ENCODE measurements around the gene ACTRT3. TPM values are rescaled to one million over a fixed set of nuclear protein-coding genes. Genes with fewer than 3 reads are reported as not detected.

ACTRT3 gene
- total RNA-seq, 1 donor from 2014 or later = 3.7 TPM

DNA sequence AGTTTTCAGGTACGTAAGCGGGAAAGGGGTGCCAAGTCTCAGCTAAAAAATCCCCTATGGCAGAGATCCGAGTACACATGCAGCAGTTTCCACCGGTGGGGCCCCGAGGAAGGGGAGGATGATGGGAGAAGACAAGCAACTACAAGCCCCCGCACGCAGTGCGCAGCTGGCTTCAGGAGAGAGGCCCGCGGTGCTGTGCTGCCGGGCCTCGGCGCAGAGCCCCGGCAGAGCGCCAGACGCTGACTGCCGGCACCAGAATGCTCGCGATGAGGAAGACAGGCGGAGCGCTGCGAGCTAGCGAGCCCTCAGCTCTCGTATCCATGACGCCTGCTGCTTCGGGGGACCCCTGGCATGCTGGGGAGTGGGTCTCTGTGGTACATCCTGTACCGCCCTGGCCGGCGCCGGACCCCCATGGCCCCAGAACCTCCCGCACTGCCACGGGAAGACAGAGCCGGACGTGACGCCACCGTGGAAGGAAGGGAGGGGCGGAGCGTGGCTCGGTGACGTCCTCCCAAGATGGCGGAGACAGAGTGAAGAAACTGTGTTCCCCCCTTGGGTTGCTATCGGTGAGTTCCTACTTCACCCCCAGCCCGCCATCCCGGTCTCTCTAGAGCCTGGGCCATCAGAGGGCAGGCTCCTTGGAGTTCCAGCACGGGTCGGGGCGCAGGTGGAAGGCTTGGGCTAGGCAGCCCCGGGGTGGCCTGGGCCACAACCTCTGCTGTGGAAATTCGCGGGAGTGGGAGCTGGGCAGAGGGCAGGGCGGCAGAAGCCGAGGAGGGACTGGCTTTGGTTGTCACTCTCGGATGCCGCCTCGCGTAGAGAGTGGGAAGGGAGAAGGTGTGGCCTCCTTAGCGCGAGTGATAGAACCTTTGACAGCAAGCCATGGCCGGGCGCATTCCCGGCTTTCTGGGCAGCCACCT is 3.8 kb upstream of the ACTRT3 start, which contains the start of gene MYNN:
TSS of gene MYNN (plus strand) at position 500 of the 920 bp plus-strand sequence. CDS start 900 bp downstream, outside the sequence.
- H3K4me3 ChIP-seq (ENCODE audit: insufficient read depth, low read depth, low read length) = peak within 1 kb of the TSS; percentile 88
- peaks cover 32% of the 10 kb centered on the region for H4K20me1 ChIP-seq (ENCODE audit: insufficient read depth, low read length)
- peak within 1 kb of the TSS; percentile 99 for H3K27ac ChIP-seq (ENCODE audit: low read depth, low read length)
- peaks cover 51% of the 10 kb centered on the region for H3K79me2 ChIP-seq (ENCODE audit: insufficient read depth, low read length)
- Mint-ChIP-seq H3K36me3 (ENCODE audit: low read depth, unreplicated experiment) (peaks cover 4% of the 10 kb centered on the region), H3K4me3 (ENCODE audit: unreplicated experiment) (peak within 1 kb of the TSS; percentile 97), H3K27ac (ENCODE audit: unreplicated experiment) (peak within 1 kb of the TSS; percentile 98), H3K27me3 (ENCODE audit: low read depth, unreplicated experiment) (no peaks in the 10 kb centered on the region), H3K9me3 (ENCODE audit: unreplicated experiment) (no peaks in the 10 kb centered on the region), H3K4me1 (ENCODE audit: low read depth, unreplicated experiment) (peaks cover 12% of the 10 kb centered on the region)
- peak within 1 kb of the TSS; percentile 96 for H3K9ac ChIP-seq (ENCODE audit: low read length)
- H3K4me1 ChIP-seq (ENCODE audit: insufficient read depth, low read length) = peaks cover 10% of the 10 kb centered on the region
- H2AFZ ChIP-seq (ENCODE audit: low read depth, low read length) = peak within 1 kb of the TSS; percentile 84
- peaks cover 32% of the 10 kb centered on the region for H3K36me3 ChIP-seq (ENCODE audit: insufficient read depth, low read length)
- H3K4me2 ChIP-seq (ENCODE audit: low read length) = peak within 1 kb of the TSS; percentile 90
- H3K9me3 ChIP-seq (ENCODE audit: insufficient read depth, low read depth, low read length) = no peaks in the 10 kb centered on the region
- FAIRE-seq = peak; percentile 52
- TF ChIP-seq, protein P1, sequence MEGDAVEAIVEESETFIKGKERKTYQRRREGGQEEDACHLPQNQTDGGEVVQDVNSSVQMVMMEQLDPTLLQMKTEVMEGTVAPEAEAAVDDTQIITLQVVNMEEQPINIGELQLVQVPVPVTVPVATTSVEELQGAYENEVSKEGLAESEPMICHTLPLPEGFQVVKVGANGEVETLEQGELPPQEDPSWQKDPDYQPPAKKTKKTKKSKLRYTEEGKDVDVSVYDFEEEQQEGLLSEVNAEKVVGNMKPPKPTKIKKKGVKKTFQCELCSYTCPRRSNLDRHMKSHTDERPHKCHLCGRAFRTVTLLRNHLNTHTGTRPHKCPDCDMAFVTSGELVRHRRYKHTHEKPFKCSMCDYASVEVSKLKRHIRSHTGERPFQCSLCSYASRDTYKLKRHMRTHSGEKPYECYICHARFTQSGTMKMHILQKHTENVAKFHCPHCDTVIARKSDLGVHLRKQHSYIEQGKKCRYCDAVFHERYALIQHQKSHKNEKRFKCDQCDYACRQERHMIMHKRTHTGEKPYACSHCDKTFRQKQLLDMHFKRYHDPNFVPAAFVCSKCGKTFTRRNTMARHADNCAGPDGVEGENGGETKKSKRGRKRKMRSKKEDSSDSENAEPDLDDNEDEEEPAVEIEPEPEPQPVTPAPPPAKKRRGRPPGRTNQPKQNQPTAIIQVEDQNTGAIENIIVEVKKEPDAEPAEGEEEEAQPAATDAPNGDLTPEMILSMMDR (IDR thresholded peaks at IDR 0.05; ENCODE audit: insufficient read depth, low read depth, low read length) = no peak
- no peak for TF ChIP-seq EZH2 (IDR thresholded peaks at IDR 0.05; ENCODE audit: insufficient read depth, low read length)
- H3K27me3 ChIP-seq (ENCODE audit: insufficient read depth, low read length) = no peaks in the 10 kb centered on the region
- peak; percentile 77 for DNase-seq (ENCODE audit: low read depth)

DNA sequence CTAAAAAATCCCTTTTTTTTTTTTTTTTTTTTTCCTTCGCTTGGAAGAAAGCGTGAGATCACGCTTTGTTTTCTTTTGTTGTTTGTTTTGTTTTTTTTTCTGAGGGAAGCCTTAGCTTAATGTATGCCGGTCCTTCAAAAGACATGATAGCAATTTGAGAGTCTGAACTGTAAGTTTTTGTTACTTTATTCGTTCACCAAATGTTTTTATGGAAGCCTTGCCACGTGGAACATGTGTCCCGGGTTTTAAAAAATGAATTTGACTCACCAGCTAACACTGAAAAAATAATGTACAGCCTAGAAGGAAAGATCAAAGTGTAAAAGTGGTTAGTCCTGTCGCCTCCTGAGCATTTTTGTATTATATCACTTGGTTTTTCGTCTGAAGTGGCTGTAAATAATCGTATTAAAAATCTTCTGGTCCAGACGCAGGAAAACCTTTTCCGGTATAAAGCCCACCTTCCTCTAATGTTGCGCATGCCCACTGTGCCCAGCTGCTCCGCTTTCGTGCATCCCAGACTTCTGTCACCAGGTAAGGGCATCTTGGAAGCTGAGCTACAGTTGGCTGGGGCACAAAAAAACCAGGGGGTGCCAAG is 3.0 kb upstream of the ACTRT3 start:
- H3K4me1 Mint-ChIP-seq (ENCODE audit: low read depth, unreplicated experiment) = peaks cover 12% of the 10 kb centered on the region
- peak overlapping the region; percentile 96 for H3K9ac ChIP-seq (ENCODE audit: low read length)
- peaks cover 10% of the 10 kb centered on the region for H3K4me1 ChIP-seq (ENCODE audit: insufficient read depth, low read length)
- peak overlapping the region; percentile 97 for H3K4me3 Mint-ChIP-seq (ENCODE audit: unreplicated experiment)
- no peaks in the 10 kb centered on the region for H3K27me3 ChIP-seq (ENCODE audit: insufficient read depth, low read length)
- peaks cover 25% of the 10 kb centered on the region for H4K20me1 ChIP-seq (ENCODE audit: insufficient read depth, low read length)
- peaks cover 25% of the 10 kb centered on the region for H3K36me3 ChIP-seq (ENCODE audit: insufficient read depth, low read length)
- peak overlapping the region; percentile 84 for H2AFZ ChIP-seq (ENCODE audit: low read depth, low read length)
- H3K27me3 Mint-ChIP-seq (ENCODE audit: low read depth, unreplicated experiment) = no peaks in the 10 kb centered on the region
- H3K27ac Mint-ChIP-seq (ENCODE audit: unreplicated experiment) = peak overlapping the region; percentile 98
- TF ChIP-seq EZH2 (IDR thresholded peaks at IDR 0.05; ENCODE audit: insufficient read depth, low read length) = no peak
- TF ChIP-seq, protein P1 (IDR thresholded peaks at IDR 0.05; ENCODE audit: insufficient read depth, low read depth, low read length) = no peak
- DNase-seq (ENCODE audit: low read depth) (peak; percentile 65), FAIRE-seq (peak; percentile 5)
- H3K79me2 ChIP-seq (ENCODE audit: insufficient read depth, low read length) = peaks cover 43% of the 10 kb centered on the region
- peak overlapping the region; percentile 90 for H3K4me2 ChIP-seq (ENCODE audit: low read length)
- H3K9me3 ChIP-seq (ENCODE audit: insufficient read depth, low read depth, low read length) = no peaks in the 10 kb centered on the region
- peaks cover 6% of the 10 kb centered on the region for H3K36me3 Mint-ChIP-seq (ENCODE audit: low read depth, unreplicated experiment)
- H3K27ac ChIP-seq (ENCODE audit: low read depth, low read length) = peak overlapping the region; percentile 99
- H3K9me3 Mint-ChIP-seq (ENCODE audit: unreplicated experiment) = no peaks in the 10 kb centered on the region
- peak overlapping the region; percentile 88 for H3K4me3 ChIP-seq (ENCODE audit: insufficient read depth, low read depth, low read length)
